Peyer's patch (tissue), 4 donors: Measurements from ENCODE around the gene NUTM2G.
"Not testable (repeated sequence)": the region's sequence is repeated elsewhere in the genome, so short reads cannot be mapped to it uniquely, and the experiment has no call there.

Experiments used
- POLR2A ChIP-seq, 2 donors: fragments of 450-650 bp; IDR thresholded peaks; one replicate each; pipeline ENCODE4 v1.5.1; 2017; ENCODE audit warnings: antibody characterized with exemption in 2 of 2, mild to moderate bottlenecking in 2 of 2, moderate library complexity in 2 of 2
- TF ChIP-seq, protein P1 (sequence below), 6 experiments: fragments of 450-650 bp in 4 of 6; fragments of 200-600 bp in 2 of 6; sonication (generic) in 1 of 6; IDR thresholded peaks; one replicate each; pipeline ENCODE4 v1.5.1; 2017 to 2019; ENCODE audit warnings: antibody characterized with exemption in 6 of 6, mild to moderate bottlenecking in 3 of 6, moderate library complexity in 1 of 6

DNA sequence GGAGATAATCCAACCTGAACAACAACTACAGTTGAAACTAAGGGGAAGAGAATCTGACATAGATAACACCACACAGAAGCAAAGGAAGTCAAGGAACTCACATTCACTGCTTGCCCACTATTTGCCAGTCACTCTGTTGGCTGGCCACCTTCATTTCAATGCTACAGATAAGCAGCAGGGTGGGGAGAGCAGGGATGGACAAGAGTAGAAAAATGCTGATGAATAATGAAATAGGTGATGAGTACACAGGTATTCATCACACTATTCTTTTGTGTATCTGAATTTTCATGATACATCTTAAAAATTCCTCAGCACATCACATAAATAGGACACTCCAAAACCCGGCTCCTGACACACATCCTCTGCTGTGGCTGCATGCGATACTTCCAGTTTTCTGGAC is 21.9 kb downstream of the NUTM2G start:
- TF ChIP-seq POLR2A (IDR thresholded peaks at IDR 0.05) = not testable (repeated sequence)
- TF ChIP-seq, protein P1, sequence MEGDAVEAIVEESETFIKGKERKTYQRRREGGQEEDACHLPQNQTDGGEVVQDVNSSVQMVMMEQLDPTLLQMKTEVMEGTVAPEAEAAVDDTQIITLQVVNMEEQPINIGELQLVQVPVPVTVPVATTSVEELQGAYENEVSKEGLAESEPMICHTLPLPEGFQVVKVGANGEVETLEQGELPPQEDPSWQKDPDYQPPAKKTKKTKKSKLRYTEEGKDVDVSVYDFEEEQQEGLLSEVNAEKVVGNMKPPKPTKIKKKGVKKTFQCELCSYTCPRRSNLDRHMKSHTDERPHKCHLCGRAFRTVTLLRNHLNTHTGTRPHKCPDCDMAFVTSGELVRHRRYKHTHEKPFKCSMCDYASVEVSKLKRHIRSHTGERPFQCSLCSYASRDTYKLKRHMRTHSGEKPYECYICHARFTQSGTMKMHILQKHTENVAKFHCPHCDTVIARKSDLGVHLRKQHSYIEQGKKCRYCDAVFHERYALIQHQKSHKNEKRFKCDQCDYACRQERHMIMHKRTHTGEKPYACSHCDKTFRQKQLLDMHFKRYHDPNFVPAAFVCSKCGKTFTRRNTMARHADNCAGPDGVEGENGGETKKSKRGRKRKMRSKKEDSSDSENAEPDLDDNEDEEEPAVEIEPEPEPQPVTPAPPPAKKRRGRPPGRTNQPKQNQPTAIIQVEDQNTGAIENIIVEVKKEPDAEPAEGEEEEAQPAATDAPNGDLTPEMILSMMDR (IDR thresholded peaks at IDR 0.05) = not testable (repeated sequence)
